SH-SY5Y (cell line): ENCODE data around the gene SDC3.

Experiments used
- GATA2 ChIP-seq: IDR thresholded peaks from 2 replicates; pipeline ENCODE4 v1.6.1; 2011; ENCODE audit warnings: mild to moderate bottlenecking, low read depth, low read length
- GATA3 ChIP-seq: IDR thresholded peaks from 2 replicates; pipeline ENCODE4 v1.6.1; 2011; ENCODE audit warnings: low read depth, mild to moderate bottlenecking, low read length, moderate library complexity

- TF ChIP-seq GATA2 (no peak), GATA3 (no peak)
These were observed 12.5 kb downstream of the SDC3 start for GRCh38 chr1:30895944-30896660.
